22Rv1 (cell line): ENCODE data around the gene PORCN.
"Not testable (repeated sequence)": the region's sequence is repeated elsewhere in the genome, so short reads cannot be mapped to it uniquely, and the experiment has no call there.

ENCODE experiments used
- H3K27ac ChIP-seq: fragments of 450-650 bp; 2 replicates; pipeline ENCODE4 v1.5.1; 2017
- ZFX ChIP-seq: fragments of 450-650 bp; IDR thresholded peaks from 2 replicates; pipeline ENCODE4 v1.6.1; 2017; ENCODE audit warnings: antibody characterized with exemption, borderline replicate concordance
- TF ChIP-seq, protein P1 (sequence below): fragments of 450-650 bp; IDR thresholded peaks from 2 replicates; pipeline ENCODE4 v1.5.1; 2017; ENCODE audit warnings: mild to moderate bottlenecking

PORCN gene

DNA sequence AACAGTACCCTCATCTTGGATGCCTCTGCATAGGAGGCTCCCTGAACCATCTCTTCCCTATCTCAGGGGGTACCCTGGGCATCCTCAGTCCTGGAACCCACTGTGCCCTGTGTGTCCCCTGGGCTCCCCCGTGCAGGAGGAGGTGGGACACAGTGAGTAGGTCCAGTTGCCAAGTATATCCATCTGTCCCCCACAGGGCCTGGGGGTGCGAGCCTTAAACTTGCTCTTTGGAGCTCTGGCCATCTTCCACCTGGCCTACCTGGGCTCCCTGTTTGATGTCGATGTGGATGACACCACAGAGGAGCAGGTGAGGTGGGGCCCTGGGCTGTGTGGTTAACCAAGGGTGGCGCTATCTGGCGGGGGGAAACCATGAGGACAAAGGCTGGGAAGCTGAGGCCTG lies 8.2 kb downstream of the PORCN start:
- TF ChIP-seq, protein P1, sequence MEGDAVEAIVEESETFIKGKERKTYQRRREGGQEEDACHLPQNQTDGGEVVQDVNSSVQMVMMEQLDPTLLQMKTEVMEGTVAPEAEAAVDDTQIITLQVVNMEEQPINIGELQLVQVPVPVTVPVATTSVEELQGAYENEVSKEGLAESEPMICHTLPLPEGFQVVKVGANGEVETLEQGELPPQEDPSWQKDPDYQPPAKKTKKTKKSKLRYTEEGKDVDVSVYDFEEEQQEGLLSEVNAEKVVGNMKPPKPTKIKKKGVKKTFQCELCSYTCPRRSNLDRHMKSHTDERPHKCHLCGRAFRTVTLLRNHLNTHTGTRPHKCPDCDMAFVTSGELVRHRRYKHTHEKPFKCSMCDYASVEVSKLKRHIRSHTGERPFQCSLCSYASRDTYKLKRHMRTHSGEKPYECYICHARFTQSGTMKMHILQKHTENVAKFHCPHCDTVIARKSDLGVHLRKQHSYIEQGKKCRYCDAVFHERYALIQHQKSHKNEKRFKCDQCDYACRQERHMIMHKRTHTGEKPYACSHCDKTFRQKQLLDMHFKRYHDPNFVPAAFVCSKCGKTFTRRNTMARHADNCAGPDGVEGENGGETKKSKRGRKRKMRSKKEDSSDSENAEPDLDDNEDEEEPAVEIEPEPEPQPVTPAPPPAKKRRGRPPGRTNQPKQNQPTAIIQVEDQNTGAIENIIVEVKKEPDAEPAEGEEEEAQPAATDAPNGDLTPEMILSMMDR: no peak
- TF ChIP-seq ZFX: no peak

DNA sequence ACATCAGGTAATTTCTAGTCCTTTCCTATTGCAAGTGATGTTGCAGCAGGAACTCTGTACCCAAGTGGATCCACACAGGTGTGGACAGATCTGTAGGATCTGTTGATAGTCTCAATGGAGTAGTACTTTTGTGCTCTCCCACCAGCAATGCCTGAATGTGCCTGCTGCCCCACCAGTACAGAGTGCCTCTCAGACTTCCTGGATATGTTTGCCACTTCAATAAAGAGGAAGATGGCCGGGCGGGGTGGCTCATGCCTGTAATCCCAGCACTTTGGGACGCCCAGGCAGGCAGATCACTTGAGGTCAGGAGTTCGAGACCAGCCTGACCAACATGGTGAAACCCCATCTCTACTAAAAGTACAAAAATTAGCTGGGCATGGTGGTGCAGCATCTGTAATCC lies 10.7 kb downstream of the PORCN start:
- H3K27ac ChIP-seq: not testable (repeated sequence)

More for the DNA sequence above, 8.2 kb downstream of the PORCN start:
- H3K27ac ChIP-seq: no peak overlapping the region

DNA sequence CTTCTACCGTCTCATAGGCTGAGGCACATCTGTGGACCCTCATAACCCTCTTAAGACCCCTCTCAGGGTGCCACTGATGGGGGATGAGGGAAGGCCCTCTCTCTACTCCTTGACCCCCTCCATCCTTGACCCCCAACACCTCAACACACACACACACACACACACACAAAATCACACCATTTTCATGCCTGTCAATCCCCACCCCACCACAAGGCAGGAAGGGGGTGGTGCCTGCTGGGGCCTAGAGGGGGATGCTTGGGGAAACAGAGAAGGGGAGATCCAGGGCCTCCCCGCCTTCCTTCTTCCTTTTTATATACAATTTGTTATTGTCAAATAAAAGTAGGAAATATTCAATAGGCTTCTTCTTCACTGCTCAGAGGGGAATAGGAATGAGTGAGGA lies 11.7 kb downstream of the PORCN start:
- H3K27ac ChIP-seq: peak overlapping the region; percentile 74; the same call in 1 of the 2 replicates
- TF ChIP-seq ZFX: no peak
- TF ChIP-seq, protein P1: no peak

DNA sequence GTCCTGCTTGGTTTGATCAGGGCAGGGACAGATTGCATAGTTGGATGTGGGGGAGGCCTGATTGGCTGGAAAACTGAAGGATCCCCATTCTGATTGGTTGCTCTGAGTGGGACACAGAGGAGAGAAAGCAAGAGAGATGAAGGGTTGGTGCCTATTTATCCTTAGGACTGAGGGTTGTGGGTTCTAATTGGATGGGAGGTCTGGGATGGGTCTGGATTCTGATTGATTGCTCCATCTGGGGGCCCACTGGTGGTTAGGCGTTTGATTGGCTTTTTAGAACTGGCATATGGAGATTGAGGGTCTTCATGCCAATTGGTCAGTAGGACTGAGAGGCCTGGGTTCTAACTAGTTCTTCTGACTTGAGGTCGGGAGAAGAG lies 12.2 kb downstream of the PORCN start:
- no peak for TF ChIP-seq ZFX
- TF ChIP-seq, protein P1: no peak
- H3K27ac ChIP-seq: peak overlapping the region; percentile 74

DNA sequence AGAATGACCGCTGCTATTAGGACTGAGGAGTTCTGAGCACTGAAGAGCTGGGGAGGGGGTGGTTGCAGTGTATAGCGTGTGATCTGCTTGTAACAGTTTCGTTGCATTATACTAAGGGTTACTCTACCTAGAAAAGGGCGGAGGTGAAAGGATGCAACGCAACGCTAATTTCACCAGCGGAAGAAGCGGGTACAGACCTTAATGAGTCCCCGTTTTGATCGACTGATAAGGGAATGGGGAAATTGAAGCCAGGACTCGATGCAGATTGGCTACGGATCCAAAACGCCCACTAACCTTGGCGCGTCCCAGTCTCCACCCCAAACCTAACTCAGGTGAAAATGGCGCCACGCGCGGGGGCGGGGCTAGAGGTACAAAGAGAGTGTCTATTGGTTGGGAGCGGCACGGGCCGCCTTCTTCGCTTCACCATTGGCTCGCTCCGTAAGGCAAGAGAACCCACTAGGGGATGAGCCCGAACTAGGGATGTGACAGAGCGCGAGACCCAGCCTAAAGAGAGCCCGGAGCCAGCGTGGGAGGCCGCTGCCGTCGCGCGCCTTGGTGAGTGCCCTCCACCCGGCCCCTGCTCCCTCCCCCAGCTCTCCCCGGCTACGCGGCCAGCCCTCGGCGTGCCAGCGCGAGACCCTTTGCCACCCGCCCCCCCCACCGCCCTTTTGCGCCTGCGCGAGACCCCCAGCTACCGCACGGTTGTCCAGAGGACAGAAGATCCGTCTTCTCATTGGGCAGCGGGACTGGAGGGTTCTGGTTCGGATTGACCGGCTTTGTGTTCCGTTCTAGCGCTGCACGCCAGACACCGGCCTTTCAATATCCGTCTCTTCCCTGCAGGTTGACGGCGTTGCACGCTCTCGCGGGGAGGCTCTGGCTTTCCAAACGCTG lies 12.8 kb downstream of the PORCN start, which contains the start of gene EBP:
Gene EBP (plus strand): TSS at position 456 of the 891 bp plus-strand sequence. CDS start 1,964 bp downstream, outside the sequence.
- TF ChIP-seq, protein P1: no peak
- TF ChIP-seq ZFX: no peak
- peak within 1 kb of the TSS; percentile 74 for H3K27ac ChIP-seq

DNA sequence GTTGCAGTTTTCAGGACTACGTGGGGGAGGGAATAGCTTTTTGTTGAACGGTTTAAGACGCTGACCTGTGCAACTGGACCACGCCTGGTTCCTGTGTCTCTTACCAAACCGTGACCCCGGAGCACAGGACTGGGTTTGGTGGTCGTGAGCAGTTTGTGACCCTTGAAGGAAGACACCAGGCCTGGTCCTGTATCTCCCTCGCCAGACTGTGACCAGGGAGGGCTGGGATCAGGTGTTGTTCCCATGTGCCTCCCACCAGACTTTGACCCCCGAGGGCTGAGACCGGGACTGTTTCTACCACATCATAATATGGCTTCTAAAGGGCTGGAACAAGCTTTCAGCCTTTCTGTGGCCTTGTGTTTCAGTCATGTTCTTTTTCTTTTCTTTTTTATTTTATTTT lies 13.5 kb downstream of the PORCN start:
- H3K27ac ChIP-seq: peak overlapping the region; percentile 74
- no peak for TF ChIP-seq ZFX
- TF ChIP-seq, protein P1: no peak

DNA sequence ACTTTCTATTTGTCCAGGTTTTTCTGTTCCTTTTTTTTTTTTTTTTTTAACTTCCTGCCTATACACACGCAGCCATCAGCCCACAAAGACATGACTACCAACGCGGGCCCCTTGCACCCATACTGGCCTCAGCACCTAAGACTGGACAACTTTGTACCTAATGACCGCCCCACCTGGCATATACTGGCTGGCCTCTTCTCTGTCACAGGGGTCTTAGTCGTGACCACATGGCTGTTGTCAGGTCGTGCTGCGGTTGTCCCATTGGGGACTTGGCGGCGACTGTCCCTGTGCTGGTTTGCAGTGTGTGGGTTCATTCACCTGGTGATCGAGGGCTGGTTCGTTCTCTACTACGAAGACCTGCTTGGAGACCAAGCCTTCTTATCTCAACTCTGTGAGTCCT lies 14.9 kb downstream of the PORCN start:
- H3K27ac ChIP-seq: no peak overlapping the region
- TF ChIP-seq ZFX: no peak
- TF ChIP-seq, protein P1: no peak

DNA sequence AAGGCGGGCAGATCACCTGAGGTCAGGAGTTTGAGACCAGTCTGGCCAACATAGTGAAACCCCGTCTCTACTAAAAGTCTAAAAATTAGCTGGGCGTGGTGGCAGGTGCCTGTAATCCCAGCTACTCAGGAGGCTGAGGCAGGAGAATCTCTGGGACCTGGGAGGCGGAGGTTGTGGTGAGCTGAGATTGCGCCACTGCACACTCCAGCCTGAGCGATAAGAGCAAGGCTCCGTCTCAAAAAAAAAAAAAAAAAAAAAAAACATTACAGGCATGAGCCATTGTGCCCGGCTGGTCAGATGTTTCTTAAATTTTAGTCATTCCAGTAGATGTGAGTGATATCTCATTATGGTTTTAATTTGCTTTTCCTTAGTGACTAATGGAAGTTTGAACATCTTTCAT lies 17.1 kb downstream of the PORCN start:
- H3K27ac ChIP-seq: not testable (repeated sequence)
